ENCODE data around the gene GFY. TPM values are rescaled to one million over a fixed set of nuclear protein-coding genes. Genes with fewer than 3 reads are reported as not detected.

GFY gene
- total RNA-seq, 3 donors from 2014 or later (not counting 1 experiment from before 2014, with no cell fraction given) = not detected

DNA sequence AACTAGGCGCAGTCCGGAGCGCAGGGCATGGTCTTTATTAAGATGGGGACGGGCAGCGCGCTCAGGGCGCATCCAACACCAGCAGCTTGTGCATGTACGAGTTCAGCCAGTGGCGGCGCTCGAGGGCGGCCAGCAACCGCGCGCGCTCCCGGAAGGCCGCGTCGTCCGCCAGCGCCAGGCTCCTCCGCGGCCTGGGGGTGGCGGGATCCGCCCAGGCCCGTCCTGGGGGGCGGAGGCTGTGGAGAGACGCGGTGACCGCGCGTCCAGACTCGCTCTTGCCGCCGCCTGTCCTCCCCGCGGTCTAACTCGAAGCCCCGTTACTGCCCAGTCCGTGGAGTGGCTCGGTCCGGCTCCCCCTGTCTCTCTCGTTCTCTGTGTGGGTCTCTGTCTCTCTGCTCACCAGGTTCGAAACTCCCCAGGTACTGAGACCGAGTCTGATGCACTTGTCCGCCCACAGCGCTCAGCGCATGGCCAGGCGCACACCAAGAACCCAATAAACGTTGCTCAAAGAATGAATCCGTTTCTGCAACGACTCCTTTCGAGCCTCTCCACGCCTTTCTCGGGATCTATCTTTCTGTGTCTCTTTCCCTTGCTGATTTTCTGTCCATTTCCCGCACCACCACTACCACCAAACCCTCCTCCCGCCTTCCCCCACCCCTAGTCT lies 2.6 kb upstream of the GFY start:
- no peaks in the 10 kb centered on the region for H3K9me3 ChIP-seq (ENCODE audit: control insufficient read depth, insufficient read depth, low read length)
- peak; percentile 78 to 91 (median 82) for ATAC-seq
- TF ChIP-seq, protein P1, sequence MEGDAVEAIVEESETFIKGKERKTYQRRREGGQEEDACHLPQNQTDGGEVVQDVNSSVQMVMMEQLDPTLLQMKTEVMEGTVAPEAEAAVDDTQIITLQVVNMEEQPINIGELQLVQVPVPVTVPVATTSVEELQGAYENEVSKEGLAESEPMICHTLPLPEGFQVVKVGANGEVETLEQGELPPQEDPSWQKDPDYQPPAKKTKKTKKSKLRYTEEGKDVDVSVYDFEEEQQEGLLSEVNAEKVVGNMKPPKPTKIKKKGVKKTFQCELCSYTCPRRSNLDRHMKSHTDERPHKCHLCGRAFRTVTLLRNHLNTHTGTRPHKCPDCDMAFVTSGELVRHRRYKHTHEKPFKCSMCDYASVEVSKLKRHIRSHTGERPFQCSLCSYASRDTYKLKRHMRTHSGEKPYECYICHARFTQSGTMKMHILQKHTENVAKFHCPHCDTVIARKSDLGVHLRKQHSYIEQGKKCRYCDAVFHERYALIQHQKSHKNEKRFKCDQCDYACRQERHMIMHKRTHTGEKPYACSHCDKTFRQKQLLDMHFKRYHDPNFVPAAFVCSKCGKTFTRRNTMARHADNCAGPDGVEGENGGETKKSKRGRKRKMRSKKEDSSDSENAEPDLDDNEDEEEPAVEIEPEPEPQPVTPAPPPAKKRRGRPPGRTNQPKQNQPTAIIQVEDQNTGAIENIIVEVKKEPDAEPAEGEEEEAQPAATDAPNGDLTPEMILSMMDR (IDR thresholded peaks at IDR 0.05) = peak; percentile 50
- Mint-ChIP-seq H3K27me3 (ENCODE audit: low read depth in 2 of 2) (peaks cover 85 to 99% of the 10 kb centered on the region in 2 donors), H3K4me3 (peak overlapping the region; percentile 83), H3K9me3 (no peaks in the 10 kb centered on the region), H3K36me3 (peaks cover 9% of the 10 kb centered on the region), H3K27ac (peak overlapping the region in 1 of 2 donors; percentile 25), H3K4me1 (peaks cover 50% of the 10 kb centered on the region in 2 donors)
- peaks cover 72% of the 10 kb centered on the region for H3K27me3 ChIP-seq (ENCODE audit: control insufficient read depth, insufficient read depth, low read length)
- H3K36me3 ChIP-seq (ENCODE audit: control insufficient read depth, insufficient read depth, low read length) = no peaks in the 10 kb centered on the region
- DNase-seq = peak; percentile 62 to 70
- 3% methylated on average over 58 of the region's 58 CpGs for WGBS (ENCODE audit: insufficient coverage)
- intact Hi-C loops (cut with micrococcal nuclease) = no loop called here
- H3K4me1 ChIP-seq (ENCODE audit: control insufficient read depth, insufficient read depth, low read length) = peaks cover 42% of the 10 kb centered on the region
- H3K4me3 ChIP-seq (ENCODE audit: low read length) = no peak overlapping the region
- H3K27ac ChIP-seq (ENCODE audit: low read length) = no peak overlapping the region

DNA sequence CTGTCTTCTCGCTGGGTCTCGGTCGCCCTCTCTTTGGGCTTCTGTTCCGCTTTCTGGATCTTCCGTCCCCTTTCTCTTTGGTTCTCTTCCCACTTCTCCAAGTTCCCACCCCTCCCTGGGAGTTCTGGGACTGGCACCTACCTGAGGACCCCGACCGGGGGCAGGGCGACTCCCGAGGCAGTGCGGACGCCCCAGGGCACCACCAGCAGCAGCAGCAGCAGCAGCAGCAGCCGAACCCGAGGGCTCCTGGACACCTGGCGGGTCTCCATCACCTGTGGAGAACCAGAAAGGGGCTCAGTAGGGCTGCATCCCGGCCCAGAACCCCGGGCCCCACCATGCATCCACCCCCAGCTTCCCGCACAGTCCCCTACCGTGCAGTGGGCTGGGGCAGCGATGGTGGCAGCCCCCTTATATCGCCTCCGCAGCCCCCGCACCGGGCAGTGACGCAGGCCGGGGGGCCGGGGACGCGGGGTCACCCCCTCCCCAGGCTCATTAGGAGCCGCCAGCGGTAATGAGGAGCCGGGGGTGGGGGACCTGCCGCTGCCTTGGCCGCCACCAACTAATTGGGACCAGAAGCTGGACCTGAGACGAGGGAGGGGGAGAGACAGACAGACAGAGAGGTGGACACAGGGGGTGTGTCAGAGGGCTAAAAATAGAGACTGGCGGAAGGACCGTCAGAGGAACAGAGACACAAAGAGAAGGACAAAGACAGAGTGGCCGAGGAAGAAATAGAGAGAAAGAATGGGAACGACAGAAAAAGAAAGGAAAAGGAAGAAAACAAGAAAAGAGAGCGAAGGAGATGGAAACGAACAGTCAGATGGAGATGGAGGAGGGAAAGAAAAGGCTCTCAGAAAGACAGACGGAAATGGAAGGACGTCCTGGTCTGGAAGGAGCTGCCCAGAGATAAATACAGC lies 1.9 kb upstream of the GFY start, which contains the start of gene PTH2:
TSS of gene PTH2 (minus strand) at position 371 of the 914 bp plus-strand sequence. CDS start at position 269, 102 bp downstream.
- Mint-ChIP-seq H3K4me3 (peak within 1 kb of the TSS; percentile 83), H3K36me3 (peaks cover 9% of the 10 kb centered on the region), H3K4me1 (peaks cover 57 to 58% of the 10 kb centered on the region in 2 donors), H3K27ac (peak within 1 kb of the TSS in 1 of 2 donors; percentile 25), H3K27me3 (ENCODE audit: low read depth in 2 of 2) (peaks cover 86 to 99% of the 10 kb centered on the region in 2 donors), H3K9me3 (no peaks in the 10 kb centered on the region)
- DNase-seq = no peak
- TF ChIP-seq, protein P1 (IDR thresholded peaks at IDR 0.05) = no peak
- Histone ChIP-seq H3K4me1 (ENCODE audit: control insufficient read depth, insufficient read depth, low read length) (peaks cover 50% of the 10 kb centered on the region), H3K36me3 (ENCODE audit: control insufficient read depth, insufficient read depth, low read length) (no peaks in the 10 kb centered on the region), H3K9me3 (ENCODE audit: control insufficient read depth, insufficient read depth, low read length) (no peaks in the 10 kb centered on the region), H3K4me3 (ENCODE audit: low read length) (no peak within 1 kb of the TSS), H3K27ac (ENCODE audit: low read length) (no peak within 1 kb of the TSS), H3K27me3 (ENCODE audit: control insufficient read depth, insufficient read depth, low read length) (peaks cover 80% of the 10 kb centered on the region)
- intact Hi-C loops (cut with micrococcal nuclease) = no loop called here
- ATAC-seq = no peak
- WGBS (ENCODE audit: insufficient coverage) = 10% methylated on average over 42 of the region's 42 CpGs

DNA sequence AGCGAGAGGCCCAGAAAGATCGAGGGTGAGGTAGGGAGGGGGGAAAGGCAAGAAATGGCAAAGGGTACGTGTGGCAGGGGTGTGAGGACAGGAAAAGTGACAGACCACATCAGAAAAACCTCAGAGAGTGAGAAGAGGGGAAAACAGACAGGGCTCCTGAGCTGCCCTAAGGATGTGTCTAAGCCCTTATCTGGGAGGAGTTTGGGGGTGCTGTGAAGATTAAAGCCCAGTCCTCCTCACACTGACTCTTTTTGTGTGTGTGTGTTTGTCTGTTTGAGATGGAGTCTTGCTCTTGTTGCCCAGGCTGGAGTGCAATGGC lies 1.2 kb upstream of the GFY start:
- DNase-seq (peak in 1 of 2 donors; percentile 67), ATAC-seq (peak; percentile 18 to 43 (median 24))
- Histone ChIP-seq H3K4me1 (ENCODE audit: control insufficient read depth, insufficient read depth, low read length) (peaks cover 56% of the 10 kb centered on the region), H3K9me3 (ENCODE audit: control insufficient read depth, insufficient read depth, low read length) (no peaks in the 10 kb centered on the region), H3K4me3 (ENCODE audit: low read length) (no peak overlapping the region), H3K36me3 (ENCODE audit: control insufficient read depth, insufficient read depth, low read length) (no peaks in the 10 kb centered on the region), H3K27me3 (ENCODE audit: control insufficient read depth, insufficient read depth, low read length) (peaks cover 82% of the 10 kb centered on the region), H3K27ac (ENCODE audit: low read length) (no peak overlapping the region)
- Mint-ChIP-seq H3K36me3 (peaks cover 9% of the 10 kb centered on the region), H3K27ac (peak overlapping the region in 1 of 2 donors; percentile 25), H3K9me3 (no peaks in the 10 kb centered on the region), H3K4me3 (peak overlapping the region; percentile 26), H3K4me1 (peaks cover 60 to 64% of the 10 kb centered on the region in 2 donors), H3K27me3 (ENCODE audit: low read depth in 2 of 2) (peaks cover 86 to 99% of the 10 kb centered on the region in 2 donors)
- TF ChIP-seq, protein P1 (IDR thresholded peaks at IDR 0.05) = no peak
- whole genome bisulfite sequencing (ENCODE audit: insufficient coverage) = 4% methylated on average over 3 of the region's 3 CpGs
- intact Hi-C loops (cut with micrococcal nuclease) = no loop called here
